ENCODE results near the gene VASP.

VASP gene

DNA sequence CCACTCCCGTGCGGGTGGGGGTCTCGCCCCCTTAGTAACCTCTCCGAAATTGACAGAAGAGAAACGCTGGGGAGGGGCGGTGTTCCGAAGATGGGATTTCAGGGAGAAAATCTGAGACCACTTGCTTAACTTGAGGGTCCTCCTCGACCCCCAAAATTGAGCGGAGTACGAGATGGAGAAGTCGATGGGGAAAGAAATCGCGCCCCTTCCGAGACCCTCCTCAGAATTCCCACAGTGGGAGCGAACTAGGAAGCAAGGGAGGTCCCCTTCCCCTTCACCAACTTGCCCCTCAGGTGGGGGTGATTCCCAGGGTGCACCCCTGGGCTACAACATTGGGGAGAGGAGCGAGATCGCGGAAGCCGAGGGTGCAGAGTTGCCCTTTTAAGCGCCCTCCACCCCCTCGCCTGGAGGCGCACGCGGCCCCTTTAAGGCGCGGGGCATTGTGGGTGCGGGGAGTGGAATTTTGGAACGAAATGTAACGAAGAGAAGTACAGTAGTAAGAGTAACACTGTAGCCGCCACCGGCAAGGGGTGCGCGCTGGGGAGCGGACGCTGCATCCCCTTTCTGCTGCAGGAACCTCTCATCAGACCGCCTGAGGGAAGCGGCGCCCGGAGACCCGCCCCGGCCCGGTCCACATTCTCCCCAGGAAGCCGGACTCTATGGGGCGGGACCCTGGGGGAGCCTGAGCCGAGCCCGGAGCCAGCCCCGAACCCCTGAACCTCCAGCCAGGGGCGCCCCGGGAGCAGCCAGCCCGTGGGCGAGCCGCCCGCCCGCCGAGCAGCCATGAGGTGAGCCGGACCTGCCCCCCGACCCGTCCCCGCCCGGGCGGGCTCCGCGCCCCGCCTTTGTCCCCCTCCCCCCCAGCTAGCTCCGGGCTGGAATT lies at the start of gene VASP:
Gene VASP, plus strand, starts transcription at position 491 of the 883 bp plus-strand sequence. Its CDS starts 293 bp downstream, at position 784.
- DNase-seq: peak; percentile 90

GRCh38 chr19:45457776-45458175 lies 49.5 kb upstream of the VASP start:
- no peak for DNase-seq

DNA sequence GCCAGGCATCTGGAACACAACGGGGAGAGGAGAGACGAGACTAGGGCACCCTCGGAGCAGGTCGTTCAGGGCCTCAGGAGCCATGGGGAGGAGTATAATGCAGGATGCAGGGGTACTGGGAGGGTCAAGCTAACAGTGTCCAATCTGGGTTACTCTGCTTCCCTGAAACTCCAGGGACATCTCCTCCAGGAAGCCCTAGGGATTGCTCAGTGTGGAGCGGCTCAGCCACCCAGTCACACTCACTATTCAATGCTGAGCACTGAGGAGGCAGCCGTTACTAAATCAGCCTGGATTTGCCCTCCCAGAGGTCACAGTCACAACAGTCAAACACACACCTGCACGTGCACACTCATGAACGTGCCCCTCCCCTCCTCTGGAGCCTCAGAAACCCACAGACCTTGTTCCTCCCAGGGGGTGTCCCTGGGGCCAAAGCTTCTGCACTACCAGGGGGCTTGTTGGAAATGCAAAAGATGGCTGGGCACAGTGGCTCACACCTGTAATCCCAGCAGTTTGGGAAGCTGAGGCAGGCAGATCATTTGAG lies 46.4 kb upstream of the VASP start:
- DNase-seq: no peak

DNA sequence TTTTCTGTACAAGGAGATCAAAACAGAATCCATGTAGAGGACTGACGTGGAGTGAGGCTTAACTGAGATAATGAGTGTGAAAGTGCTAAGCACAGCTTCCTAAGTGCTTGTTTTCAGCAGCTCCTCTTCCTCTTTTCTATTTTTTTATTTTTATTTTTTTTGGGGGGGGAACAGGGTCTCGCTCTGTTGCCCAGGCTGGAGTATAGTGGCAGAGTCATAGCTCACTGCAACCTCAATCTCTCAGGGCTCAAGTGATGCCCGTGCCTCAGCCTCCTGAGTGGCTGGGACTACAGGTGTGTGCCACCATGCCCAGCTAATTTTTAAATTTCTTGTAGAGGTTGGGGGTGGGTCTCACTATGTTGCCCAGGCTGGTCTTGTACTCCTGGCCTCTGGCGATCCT lies 45.1 kb upstream of the VASP start:
- no peak for DNase-seq

DNA sequence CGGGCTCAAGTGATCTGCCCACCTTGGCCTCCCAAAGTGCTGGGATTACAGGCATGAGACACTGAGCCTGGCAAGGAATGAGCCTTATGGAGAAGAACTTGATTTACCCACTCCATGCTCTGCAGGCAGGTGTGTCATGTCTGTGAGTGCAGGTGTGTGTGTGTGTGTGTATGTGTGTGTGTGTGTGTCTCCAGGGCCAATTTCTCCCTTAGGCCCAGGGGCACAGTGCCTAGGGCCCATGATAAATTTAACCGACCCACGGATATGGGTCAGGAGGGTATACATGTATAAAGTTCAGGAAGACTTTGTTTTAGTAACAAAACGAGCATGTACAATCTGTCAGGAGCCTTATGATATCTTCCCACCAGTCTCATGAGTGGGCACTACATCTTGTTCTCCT lies 44.0 kb upstream of the VASP start:
- DNase-seq: no peak

DNA sequence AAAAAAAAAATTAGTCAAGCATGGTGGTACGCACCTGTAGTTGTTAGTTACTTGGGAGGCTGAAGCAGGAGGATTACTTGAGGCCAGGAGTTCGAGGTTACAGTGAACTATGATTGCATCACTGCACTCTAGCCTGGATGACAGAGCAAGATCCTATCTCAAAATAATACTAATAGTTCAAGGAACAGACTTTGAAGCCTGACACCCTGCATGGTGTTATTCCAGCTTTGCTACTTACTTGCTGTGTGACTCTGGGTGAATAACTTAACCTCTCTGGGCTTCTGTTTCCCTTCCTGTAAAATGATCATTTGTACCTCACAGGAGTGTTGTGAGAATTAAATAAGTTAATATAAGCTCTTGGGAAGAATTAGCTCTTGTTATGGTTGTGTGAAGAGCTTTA lies 43.0 kb upstream of the VASP start:
- no peak for DNase-seq

DNA sequence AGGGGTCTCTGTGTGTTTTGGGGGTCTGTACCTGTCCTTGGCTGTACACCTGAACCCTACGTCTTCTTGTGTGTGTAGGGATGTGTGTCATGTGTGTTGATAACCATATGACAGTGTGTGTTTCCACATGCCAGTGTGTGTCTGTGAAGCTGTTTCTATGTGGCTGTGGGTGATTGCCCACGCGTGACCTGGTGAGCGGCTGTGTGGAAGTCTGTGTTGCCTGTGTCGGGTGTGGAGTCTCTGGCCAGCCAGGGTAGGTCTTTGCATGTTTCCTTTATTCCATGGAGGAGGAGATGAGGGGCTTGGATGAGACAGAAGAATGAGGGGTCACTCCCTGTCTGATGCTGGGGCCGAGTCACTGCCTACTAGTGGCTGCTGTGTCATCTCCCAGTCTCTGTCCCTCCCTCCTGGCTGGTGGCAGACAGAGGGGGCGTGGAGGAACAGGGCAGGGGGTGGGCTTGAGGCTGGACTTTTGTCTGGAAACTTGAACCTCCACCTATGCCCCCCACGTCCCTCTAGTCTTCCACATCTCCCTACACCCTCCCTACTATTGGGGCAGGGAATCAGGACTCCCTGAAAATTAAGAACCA lies 42.3 kb upstream of the VASP start:
- DNase-seq: no peak

GRCh38 chr19:45467115-45467455 lies 40.2 kb upstream of the VASP start:
- no peak for DNase-seq

- peak; percentile 91 for DNase-seq
These were observed 39.7 kb upstream of the VASP start, which contains the start of gene FOSB for GRCh38 chr19:45467456-45468158. FOSB (plus strand) TSS chr19:45467996; CDS start chr19:45468587, 591 bp downstream.

DNA sequence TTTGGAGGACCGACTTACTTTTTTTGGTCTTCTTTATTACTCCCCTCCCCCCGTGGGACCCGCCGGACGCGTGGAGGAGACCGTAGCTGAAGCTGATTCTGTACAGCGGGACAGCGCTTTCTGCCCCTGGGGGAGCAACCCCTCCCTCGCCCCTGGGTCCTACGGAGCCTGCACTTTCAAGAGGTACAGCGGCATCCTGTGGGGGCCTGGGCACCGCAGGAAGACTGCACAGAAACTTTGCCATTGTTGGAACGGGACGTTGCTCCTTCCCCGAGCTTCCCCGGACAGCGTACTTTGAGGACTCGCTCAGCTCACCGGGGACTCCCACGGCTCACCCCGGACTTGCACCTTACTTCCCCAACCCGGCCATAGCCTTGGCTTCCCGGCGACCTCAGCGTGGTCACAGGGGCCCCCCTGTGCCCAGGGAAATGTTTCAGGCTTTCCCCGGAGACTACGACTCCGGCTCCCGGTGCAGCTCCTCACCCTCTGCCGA lies 39.1 kb upstream of the VASP start:
- DNase-seq: peak; percentile 42

DNA sequence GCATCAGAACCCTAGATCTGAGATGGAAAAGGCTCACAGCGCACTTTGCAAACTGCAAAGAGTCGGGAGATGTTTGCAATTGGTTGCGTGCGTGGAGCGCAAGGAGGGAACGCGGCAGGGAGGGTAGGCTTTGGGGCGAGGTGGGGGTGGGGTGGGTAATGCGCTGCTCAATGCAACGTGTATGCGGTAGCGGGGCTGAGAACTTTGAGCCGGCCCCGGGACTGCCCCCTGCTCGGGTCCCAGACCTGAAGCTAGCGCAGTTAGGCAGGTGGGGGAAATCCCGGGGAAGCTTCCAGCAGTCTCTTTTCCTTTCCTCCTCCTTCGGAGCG lies 38.5 kb upstream of the VASP start:
- DNase-seq: no peak

GRCh38 chr19:45469132-45469944 lies 37.9 kb upstream of the VASP start:
- DNase-seq: peak; percentile 92

DNA sequence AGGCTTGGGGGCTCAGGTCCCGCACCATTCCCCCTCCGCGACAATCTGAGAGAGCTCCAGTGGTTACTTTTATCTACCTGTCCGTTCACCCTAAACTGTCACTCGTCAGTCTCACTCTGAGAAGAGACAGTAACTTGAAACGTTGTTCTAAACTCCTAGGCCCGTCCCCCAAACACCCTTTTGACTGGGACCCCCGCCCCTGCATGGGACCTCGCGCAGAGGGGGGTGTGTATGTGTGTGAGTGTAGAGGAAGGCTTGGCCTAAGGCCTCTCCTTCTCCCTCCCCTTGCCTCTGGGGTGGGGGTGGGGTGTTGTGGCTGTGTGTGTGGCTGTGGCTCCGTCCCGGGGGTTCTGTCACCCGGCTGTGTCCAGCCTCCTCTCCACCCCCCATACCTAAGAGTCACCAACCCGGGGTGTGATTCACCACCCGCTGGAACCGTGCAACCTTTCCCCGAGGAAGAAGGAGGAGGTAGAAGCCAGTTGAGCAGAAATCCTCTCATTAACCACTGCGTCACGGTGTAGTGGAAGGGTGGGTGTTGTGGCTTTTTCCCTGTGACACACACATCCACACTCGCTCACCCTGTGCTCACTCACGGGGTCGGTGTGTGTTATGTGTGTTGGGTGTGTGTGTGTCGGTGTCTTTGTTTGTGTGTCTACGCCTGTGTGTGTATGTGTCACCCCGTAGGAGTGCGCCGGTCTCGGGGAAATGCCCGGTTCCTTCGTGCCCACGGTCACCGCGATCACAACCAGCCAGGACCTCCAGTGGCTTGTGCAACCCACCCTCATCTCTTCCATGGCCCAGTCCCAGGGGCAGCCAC lies 37.1 kb upstream of the VASP start:
- no peak for DNase-seq

- DNase-seq: no peak
These were observed 36.6 kb upstream of the VASP start for GRCh38 chr19:45470762-45471081.

DNA sequence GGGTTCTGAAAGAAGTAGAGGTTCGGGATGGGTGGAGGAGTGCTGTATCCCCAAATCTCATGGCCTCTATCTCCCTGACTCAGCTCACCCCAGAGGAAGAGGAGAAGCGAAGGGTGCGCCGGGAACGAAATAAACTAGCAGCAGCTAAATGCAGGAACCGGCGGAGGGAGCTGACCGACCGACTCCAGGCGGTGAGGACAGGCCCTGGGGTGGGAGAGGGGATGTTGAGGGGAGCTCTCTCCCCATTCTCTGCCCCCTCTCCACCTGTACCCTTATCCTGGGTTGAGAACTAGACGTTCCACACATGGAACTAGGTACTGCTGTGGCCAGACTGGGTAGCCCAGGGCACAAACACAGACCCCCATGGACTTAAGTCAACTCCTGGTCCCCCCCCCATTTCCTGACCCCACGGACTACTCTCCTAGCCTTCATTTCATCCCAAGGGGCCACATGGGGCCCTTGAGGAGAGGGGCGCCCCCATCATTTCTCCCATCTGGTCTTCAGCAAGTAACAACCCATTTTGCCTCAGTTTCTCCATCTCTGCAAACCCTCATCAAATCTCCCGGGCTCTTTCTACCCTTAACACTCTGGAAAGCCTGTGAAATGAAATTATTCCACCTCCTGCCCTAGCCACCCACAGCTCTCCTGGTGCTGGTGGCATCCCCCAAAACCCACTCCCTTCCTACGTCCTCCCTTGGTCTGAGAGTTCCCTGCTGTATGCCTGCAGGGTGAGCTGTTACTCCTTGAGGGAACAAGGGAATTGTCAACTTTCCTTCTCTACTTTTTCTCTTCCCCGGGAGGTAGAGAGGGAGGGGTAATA lies 36.0 kb upstream of the VASP start:
- no peak for DNase-seq

DNA sequence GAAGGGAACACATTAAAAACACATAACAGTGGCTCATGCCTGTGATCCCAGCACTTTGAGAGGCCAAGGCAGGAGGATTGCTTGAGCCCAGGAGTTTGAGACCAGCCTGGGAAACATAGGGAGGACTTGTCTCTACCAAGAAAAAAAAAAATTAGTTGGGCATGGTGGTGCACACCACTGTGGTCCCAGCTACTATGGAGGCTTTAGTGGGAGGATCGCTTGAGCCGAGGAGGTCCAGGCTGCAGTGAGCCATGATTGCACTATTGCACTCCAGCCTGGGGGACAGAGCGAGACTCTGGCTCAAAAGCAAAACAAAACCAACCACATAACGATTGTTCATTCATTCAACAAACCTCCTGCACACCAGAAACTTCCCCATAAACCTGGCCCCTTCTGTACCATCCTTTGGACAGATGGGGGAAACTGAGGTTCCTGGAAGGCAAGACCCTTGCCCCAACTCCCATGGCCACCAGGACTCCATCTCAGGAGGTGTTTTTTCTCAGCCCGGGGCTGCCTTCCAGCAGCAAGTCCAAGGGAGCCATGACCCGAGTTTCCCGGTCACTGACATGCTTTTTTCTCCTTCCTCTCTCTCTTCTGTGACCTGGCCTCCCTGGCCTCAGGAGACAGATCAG lies 35.2 kb upstream of the VASP start:
- DNase-seq: no peak

GRCh38 chr19:45472563-45473366 lies 34.5 kb upstream of the VASP start:
- DNase-seq: no peak

- DNase-seq: no peak
These were observed 34.0 kb upstream of the VASP start for GRCh38 chr19:45473367-45473681.

GRCh38 chr19:45473682-45474605 lies 33.3 kb upstream of the VASP start:
- no peak for DNase-seq

Measured in activated CD8-positive, alpha-beta memory T cell treated with anti-CD3 and anti-CD28 coated beads, Interleukin-2, amount 50 U/mL, for 4 hours (primary cell).